VCaP (cell line): ENCODE measurements around the gene KCNIP4.

Experiments used
- H3K27ac ChIP-seq: fragments of 450-650 bp; 2 replicates; pipeline ENCODE4 v1.5.1; 2017
- CTCF ChIP-seq: fragments of 450-650 bp; conservative IDR thresholded peaks from 2 replicates; pipeline ENCODE4 v1.5.1; 2017; ENCODE audit warnings: mild to moderate bottlenecking, moderate library complexity

Gene KCNIP4

GRCh38 chr4:20831746-20832145 is 1116.8 kb downstream of the KCNIP4 start:
- H3K27ac ChIP-seq = no peak overlapping the region
- no peak for TF ChIP-seq CTCF

GRCh38 chr4:20829617-20830357 is 1118.8 kb downstream of the KCNIP4 start:
- no peak overlapping the region for H3K27ac ChIP-seq
- no peak for TF ChIP-seq CTCF

- TF ChIP-seq CTCF = no peak
- no peak overlapping the region for H3K27ac ChIP-seq
Observed at GRCh38 chr4:20825505-20825904, 1123.1 kb downstream of the KCNIP4 start.

- TF ChIP-seq CTCF = no peak
Observed at GRCh38 chr4:20816287-20816686, 1132.3 kb downstream of the KCNIP4 start.

GRCh38 chr4:20813700-20814099 is 1134.9 kb downstream of the KCNIP4 start:
- H3K27ac ChIP-seq = peak overlapping the region; percentile 55
- TF ChIP-seq CTCF = no peak

More at GRCh38 chr4:20816287-20816686, 1132.3 kb downstream of the KCNIP4 start:
- no peak overlapping the region for H3K27ac ChIP-seq

GRCh38 chr4:20809812-20810211 is 1138.8 kb downstream of the KCNIP4 start:
- H3K27ac ChIP-seq = no peak overlapping the region
- no peak for TF ChIP-seq CTCF

DNA sequence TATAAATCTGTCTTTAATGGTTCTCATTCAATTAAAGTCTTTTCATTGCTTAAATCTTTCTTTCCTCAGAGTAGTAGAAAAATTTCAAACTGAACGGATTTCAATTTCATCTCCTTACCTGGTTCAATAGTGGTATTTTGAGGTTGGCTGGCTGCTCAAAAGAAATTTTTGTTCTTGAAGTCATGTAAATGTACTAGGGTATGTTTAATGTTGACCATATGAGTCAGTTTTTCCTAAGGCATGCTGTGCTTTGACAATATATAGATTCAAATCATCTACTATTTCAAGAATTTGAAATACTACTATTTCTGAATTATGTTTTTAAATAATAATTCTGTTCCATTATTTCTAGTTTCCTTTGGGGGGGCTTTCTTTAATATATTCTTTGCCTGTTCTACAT is 1142.9 kb downstream of the KCNIP4 start:
- TF ChIP-seq CTCF = no peak

More for the DNA sequence above, 1142.9 kb downstream of the KCNIP4 start:
- H3K27ac ChIP-seq = no peak overlapping the region
